Nucleus accumbens (tissue), 56 donors: ENCODE results near the gene SIRT7.
A peak's percentile ranks its signal among the peaks of the same experiment; 100 is the strongest.

Experiments used
- DNase-seq, 56 donors: peaks; one replicate each; lab custom pipeline; 2025; lab: John Stamatoyannopoulos, UW

SIRT7 gene

GRCh38 chr17:81934850-81935708 is 17.1 kb upstream of the SIRT7 start:
- DNase-seq: peak in 1 of 56 donors; percentile 24

GRCh38 chr17:81934098-81934757 is 16.3 kb upstream of the SIRT7 start:
- no peak for DNase-seq

- DNase-seq: no peak
Measured at GRCh38 chr17:81933178-81933699, 15.3 kb upstream of the SIRT7 start.

GRCh38 chr17:81932333-81932983 is 14.5 kb upstream of the SIRT7 start:
- no peak for DNase-seq

- no peak for DNase-seq
Measured at GRCh38 chr17:81931557-81932332, 13.8 kb upstream of the SIRT7 start.

GRCh38 chr17:81931189-81931556 is 13.2 kb upstream of the SIRT7 start:
- no peak for DNase-seq

- DNase-seq: no peak
Measured at GRCh38 chr17:81930142-81931125, 12.5 kb upstream of the SIRT7 start.

GRCh38 chr17:81929253-81930141 is 11.5 kb upstream of the SIRT7 start:
- no peak for DNase-seq

- no peak for DNase-seq
Measured at GRCh38 chr17:81928544-81929252, 10.7 kb upstream of the SIRT7 start.

- peak in 55 of 56 donors; percentile 45 to 94 (median 84) for DNase-seq
Measured at GRCh38 chr17:81927653-81928543, 9.9 kb upstream of the SIRT7 start, which contains the start of gene MAFG. TSS of gene MAFG (minus strand) at chr17:81927735. CDS start at chr17:81923185, 4,550 bp downstream.

- peak in 2 of 56 donors; percentile 58 to 60 for DNase-seq
Measured at GRCh38 chr17:81927152-81927652, 9.2 kb upstream of the SIRT7 start.

- DNase-seq: peak in 32 of 56 donors; percentile 11 to 66 (median 36)
Measured at GRCh38 chr17:81926451-81927151, 8.6 kb upstream of the SIRT7 start.

- DNase-seq: no peak
Measured at GRCh38 chr17:81925860-81926450, 8.0 kb upstream of the SIRT7 start.

- no peak for DNase-seq
Measured at GRCh38 chr17:81924557-81925532, 6.9 kb upstream of the SIRT7 start.
